PFSK-1 (cell line): Measurements from ENCODE around the gene MVK.

ENCODE experiments used
- FOXP2 ChIP-seq: optimal IDR thresholded peaks from 2 replicates; pipeline ENCODE3; 2011; ENCODE audit warnings: borderline replicate concordance, control low read depth, inconsistent platforms; ENCODE audit not compliant: insufficient read depth; ENCODE audit errors: extremely low read length, extremely low read depth
- POLR2AphosphoS5 ChIP-seq: IDR thresholded peaks from 2 replicates; pipeline ENCODE4 v1.6.1; 2012; ENCODE audit warnings: low read depth, mild to moderate bottlenecking, control low read depth, low read length, moderate library complexity
- REST ChIP-seq, 2 experiments: IDR thresholded peaks; 2 replicates each; pipeline versions ENCODE4 v1.6.1 to v1.8.0; 2011 to 2012; ENCODE audit warnings: low read depth in 2 of 2, low read length in 2 of 2, control low read depth in 1 of 2, inconsistent platforms in 1 of 2, mild to moderate bottlenecking in 1 of 2, moderate library complexity in 1 of 2; ENCODE audit not compliant: insufficient read depth in 1 of 2
- SIN3A ChIP-seq: IDR thresholded peaks from 2 replicates; pipeline ENCODE4 v1.6.1; 2012; ENCODE audit warnings: mild to moderate bottlenecking, low read length, moderate library complexity, borderline replicate concordance; ENCODE audit not compliant: insufficient read depth
- TAF1 ChIP-seq: IDR thresholded peaks from 2 replicates; pipeline ENCODE4 v1.6.1; 2012; ENCODE audit warnings: low read length, control low read depth, borderline replicate concordance; ENCODE audit not compliant: insufficient read depth

Gene MVK

GRCh38 chr12:109637348-109637747 lies 63.8 kb downstream of the MVK start:
- TF ChIP-seq SIN3A, result no peak
- TF ChIP-seq POLR2AphosphoS5, result no peak
- no peak for TF ChIP-seq FOXP2
- no peak for TF ChIP-seq TAF1

GRCh38 chr12:109637996-109638395 lies 64.4 kb downstream of the MVK start:
- TF ChIP-seq POLR2AphosphoS5, result no peak
- TF ChIP-seq TAF1, result no peak
- no peak for TF ChIP-seq REST (IDR thresholded peaks at IDR 0.05; ENCODE audit: insufficient read depth in 1 of 2, low read depth in 2 of 2, low read length in 2 of 2)
- no peak for TF ChIP-seq FOXP2
- TF ChIP-seq SIN3A, result no peak

GRCh38 chr12:109638735-109639134 lies 65.1 kb downstream of the MVK start:
- TF ChIP-seq SIN3A (no peak), POLR2AphosphoS5 (no peak), REST (IDR thresholded peaks at IDR 0.05; ENCODE audit: insufficient read depth in 1 of 2, low read depth in 2 of 2, low read length in 2 of 2) (no peak), TAF1 (no peak), FOXP2 (no peak)

- TF ChIP-seq FOXP2 (no peak), TAF1 (no peak), SIN3A (no peak), POLR2AphosphoS5 (no peak), REST (IDR thresholded peaks at IDR 0.05; ENCODE audit: insufficient read depth in 1 of 2, low read depth in 2 of 2, low read length in 2 of 2) (no peak)
Observed at GRCh38 chr12:109639151-109639872, 65.7 kb downstream of the MVK start.

- no peak for TF ChIP-seq FOXP2
- TF ChIP-seq TAF1, result no peak
- TF ChIP-seq POLR2AphosphoS5, result no peak
- TF ChIP-seq REST (IDR thresholded peaks at IDR 0.05; ENCODE audit: insufficient read depth in 1 of 2, low read depth in 2 of 2, low read length in 2 of 2), result 0 out of 4 replicates have a peak, but pooled peaks of 1 of the 2 experiments have one; percentile 7
- no peak for TF ChIP-seq SIN3A
Observed at GRCh38 chr12:109640961-109641360, 67.4 kb downstream of the MVK start.
